Measurements from ENCODE around the gene SH3RF3.

The SH3RF3 gene

GRCh38 chr2:109442715-109443319 is 313.8 kb downstream of the SH3RF3 start:
- no peak for DNase-seq

GRCh38 chr2:109444916-109445315 is 315.9 kb downstream of the SH3RF3 start:
- no peak for DNase-seq

- DNase-seq, result no peak
These were observed 317.5 kb downstream of the SH3RF3 start for GRCh38 chr2:109446278-109447131.

- DNase-seq, result no peak
These were observed 318.3 kb downstream of the SH3RF3 start for GRCh38 chr2:109447251-109447661.

GRCh38 chr2:109447776-109448175 is 318.8 kb downstream of the SH3RF3 start:
- DNase-seq, result no peak

GRCh38 chr2:109448207-109448606 is 319.2 kb downstream of the SH3RF3 start:
- DNase-seq, result no peak

- DNase-seq, result no peak
These were observed 320.2 kb downstream of the SH3RF3 start for GRCh38 chr2:109448946-109449788.

GRCh38 chr2:109450574-109451273 is 321.7 kb downstream of the SH3RF3 start:
- no peak for DNase-seq

GRCh38 chr2:109451671-109452070 is 322.7 kb downstream of the SH3RF3 start:
- no peak for DNase-seq

GRCh38 chr2:109452318-109453305 is 323.6 kb downstream of the SH3RF3 start:
- DNase-seq, result no peak

GRCh38 chr2:109453371-109453995 is 324.5 kb downstream of the SH3RF3 start:
- DNase-seq, result no peak

- DNase-seq, result no peak
These were observed 325.3 kb downstream of the SH3RF3 start for GRCh38 chr2:109454304-109454703.

GRCh38 chr2:109454765-109455394 is 325.9 kb downstream of the SH3RF3 start:
- DNase-seq, result no peak

GRCh38 chr2:109455731-109456691 is 327.0 kb downstream of the SH3RF3 start:
- no peak for DNase-seq

GRCh38 chr2:109456776-109457175 is 327.8 kb downstream of the SH3RF3 start:
- DNase-seq, result no peak

GRCh38 chr2:109457366-109457765 is 328.4 kb downstream of the SH3RF3 start:
- DNase-seq, result no peak

- no peak for DNase-seq
These were observed 328.8 kb downstream of the SH3RF3 start for GRCh38 chr2:109457794-109458193.

GRCh38 chr2:109458512-109458911 is 329.5 kb downstream of the SH3RF3 start:
- DNase-seq, result no peak

- DNase-seq, result no peak
These were observed 330.5 kb downstream of the SH3RF3 start for GRCh38 chr2:109459485-109459884.

Data from CD4-positive, alpha-beta T cell treated with Interleukin-6 for 4 hours (primary cell).